H1 (cell line): Measurements from ENCODE around the gene BCL3. TPM values are rescaled to one million over a fixed set of nuclear protein-coding genes. Genes with fewer than 3 reads are reported as not detected.

Experiments
- CTCF ChIA-PET: fragments of 300-600 bp; sonication (Branson Sonifier 250); formaldehyde crosslinking; loops from one replicate; lab custom pipeline; 2021; ENCODE audit not compliant: partially characterized antibody; lab: Charles Lee
- POLR2A ChIA-PET: fragments of 300-600 bp; sonication (Branson Sonifier 250); formaldehyde crosslinking; loops from one replicate; lab custom pipeline; 2021; ENCODE audit warnings: inconsistent platforms; ENCODE audit not compliant: partially characterized antibody; lab: Charles Lee
- DNase-seq, 2 experiments: peaks; one replicate each; pipeline versions ENCODE4 v3.0.0 to v3.0.0-alpha.2; 2010 to 2022; ENCODE audit warnings: low spot score in 2 of 2, low read depth in 1 of 2, mixed read lengths in 1 of 2
- FAIRE-seq: peaks from 2 replicates; lab custom pipeline; 2011; peaks lifted over from hg19 to GRCh38; lab: Jason Lieb, UNC
- H2AFZ ChIP-seq: 2 replicates; pipeline ENCODE4 v1.8.1; 2012; ENCODE audit warnings: low read length, inconsistent platforms
- H2AK5ac ChIP-seq: 2 replicates; pipeline ENCODE4 v1.6.1; 2013; ENCODE audit warnings: low read depth, low read length
- H2BK120ac ChIP-seq: replicated peaks from 2 replicates; pipeline ENCODE3; 2013; ENCODE audit warnings: low read depth, low read length, inconsistent platforms
- H2BK12ac ChIP-seq: 2 replicates; pipeline ENCODE4 v1.6.1; 2013; ENCODE audit warnings: low read depth, low read length
- H2BK15ac ChIP-seq: 2 replicates; pipeline ENCODE4 v1.6.1; 2013; ENCODE audit warnings: low read length
- H2BK20ac ChIP-seq: 2 replicates; pipeline ENCODE4 v1.6.1; 2013; ENCODE audit warnings: low read length
- H2BK5ac ChIP-seq: 2 replicates; pipeline ENCODE4 v1.6.1; 2013; ENCODE audit warnings: low read depth, low read length
- H3K14ac ChIP-seq: 2 replicates; pipeline ENCODE4 v1.6.1; 2013; ENCODE audit warnings: inconsistent platforms; ENCODE audit not compliant: insufficient read length
- H3K18ac ChIP-seq: 2 replicates; pipeline ENCODE4 v1.6.1; 2013; ENCODE audit warnings: low read length; ENCODE audit errors: extremely low read depth
- H3K23ac ChIP-seq: 2 replicates; pipeline ENCODE4 v1.6.1; 2013; ENCODE audit warnings: inconsistent platforms; ENCODE audit not compliant: insufficient read length
- H3K23me2 ChIP-seq: 2 replicates; pipeline ENCODE4 v1.6.1; 2013; ENCODE audit warnings: low read depth, low read length
- H3K27ac ChIP-seq: 2 replicates; pipeline ENCODE4 v1.6.1; 2011; ENCODE audit warnings: low read depth, low read length, inconsistent platforms
- H3K27me3 ChIP-seq, 4 experiments: replicated peaks in 1 of 4; 1 replicate in 1 of 4; 2 replicates in 3 of 4; pipeline versions ENCODE4 v1.6.1 to v1.8.1; 2011 to 2013; ENCODE audit warnings: low read length in 3 of 4, mild to moderate bottlenecking in 3 of 4, inconsistent platforms in 2 of 4, mixed read lengths in 2 of 4, moderate library complexity in 1 of 4; ENCODE audit not compliant: control insufficient read depth in 3 of 4, insufficient read depth in 3 of 4; ENCODE audit errors: extremely low read depth in 1 of 4
- H3K36me3 ChIP-seq, 4 experiments: 2 replicates each; pipeline versions ENCODE4 v1.6.1 to v1.8.1; 2011 to 2013; ENCODE audit warnings: mild to moderate bottlenecking in 4 of 4, low read length in 3 of 4, moderate library complexity in 2 of 4, control low read depth in 1 of 4, inconsistent platforms in 1 of 4; ENCODE audit not compliant: insufficient read depth in 4 of 4, control insufficient read depth in 2 of 4
- H3K4ac ChIP-seq: replicated peaks from 2 replicates; pipeline ENCODE3; 2013; ENCODE audit warnings: low read length, low read depth, mixed read lengths, inconsistent platforms; ENCODE audit not compliant: insufficient read length
- H3K4me1 ChIP-seq, 4 experiments: replicated peaks in 1 of 4; 1 replicate in 1 of 4; 2 replicates in 3 of 4; pipeline versions ENCODE4 v1.6.1 to v1.8.1; 2011 to 2013; ENCODE audit warnings: low read length in 3 of 4, inconsistent platforms in 2 of 4, mixed read lengths in 1 of 4; ENCODE audit not compliant: insufficient read depth in 4 of 4, control insufficient read depth in 3 of 4
- H3K4me2 ChIP-seq, 2 experiments: 2 replicates each; pipeline versions ENCODE4 v1.6.1 to v1.8.1; 2011 to 2013; ENCODE audit warnings: low read depth in 2 of 2, low read length in 2 of 2, control low read depth in 1 of 2, inconsistent platforms in 1 of 2, mild to moderate bottlenecking in 1 of 2; ENCODE audit not compliant: insufficient read depth in 1 of 2
- H3K4me3 ChIP-seq, 4 experiments: fragments of 200-600, 300-600 bp in 1 of 4; sonication (generic), shearing (Covaris generic), sonication (Bioruptor Twin) in 1 of 4; 2 replicates each; pipeline versions ENCODE4 v1.5.1 to v1.8.1; 2011 to 2016; ENCODE audit warnings: low read length in 4 of 4, low read depth in 3 of 4, control low read depth in 2 of 4, inconsistent platforms in 2 of 4, mild to moderate bottlenecking in 2 of 4, mixed read lengths in 1 of 4, moderate library complexity in 1 of 4; ENCODE audit not compliant: insufficient read depth in 2 of 4; ENCODE audit errors: extremely low read depth in 1 of 4
- H3K56ac ChIP-seq: replicated peaks from 2 replicates; pipeline ENCODE3; 2013; ENCODE audit warnings: low read depth, mild to moderate bottlenecking, mixed read lengths, low read length, inconsistent platforms; ENCODE audit not compliant: insufficient read length
- H3K79me1 ChIP-seq: 2 replicates; pipeline ENCODE4 v1.6.1; 2013; ENCODE audit warnings: low read depth, low read length, control low read depth
- H3K79me2 ChIP-seq, 2 experiments: 2 replicates each; pipeline versions ENCODE4 v1.6.1 to v1.8.1; 2012 to 2013; ENCODE audit warnings: low read length in 2 of 2, mild to moderate bottlenecking in 2 of 2, inconsistent platforms in 1 of 2; ENCODE audit not compliant: insufficient read depth in 2 of 2, control insufficient read depth in 1 of 2
- H3K9ac ChIP-seq, 4 experiments: replicated peaks in 1 of 4; 1 replicate in 1 of 4; 2 replicates in 3 of 4; pipeline versions ENCODE4 v1.6.1 to v1.8.1; 2011 to 2013; ENCODE audit warnings: low read depth in 3 of 4, low read length in 3 of 4, control low read depth in 2 of 4, mild to moderate bottlenecking in 2 of 4, moderate library complexity in 2 of 4, inconsistent platforms in 1 of 4; ENCODE audit errors: extremely low read depth in 1 of 4
- H3K9me3 ChIP-seq, 2 experiments: 2 replicates each; pipeline versions ENCODE4 v1.6.1 to v1.8.1; 2012 to 2013; ENCODE audit warnings: mild to moderate bottlenecking in 2 of 2, moderate library complexity in 2 of 2, control low read depth in 1 of 2, inconsistent platforms in 1 of 2, low read depth in 1 of 2, low read length in 1 of 2, mixed read lengths in 1 of 2; ENCODE audit not compliant: insufficient read depth in 2 of 2
- H4K20me1 ChIP-seq, 2 experiments: replicated peaks in 1 of 2; 2 replicates each; pipeline versions ENCODE3 to v1.8.1; 2011 to 2013; ENCODE audit warnings: inconsistent platforms in 2 of 2, low read length in 2 of 2, mild to moderate bottlenecking in 1 of 2; ENCODE audit not compliant: insufficient read depth in 2 of 2, control insufficient read depth in 1 of 2
- H4K5ac ChIP-seq: 2 replicates; pipeline ENCODE4 v1.6.1; 2013; ENCODE audit warnings: low read length, low read depth, mixed read lengths, inconsistent platforms; ENCODE audit not compliant: insufficient read length
- H4K8ac ChIP-seq: 2 replicates; pipeline ENCODE4 v1.8.0; 2013; ENCODE audit warnings: mild to moderate bottlenecking, moderate library complexity, low read length, inconsistent platforms; ENCODE audit not compliant: insufficient read depth; ENCODE audit errors: extremely low read depth
- H4K91ac ChIP-seq: replicated peaks from 2 replicates; pipeline ENCODE3; 2013; ENCODE audit warnings: low read length, mixed read lengths, inconsistent platforms; ENCODE audit not compliant: insufficient read length
- ATF3 ChIP-seq: IDR thresholded peaks from 2 replicates; pipeline ENCODE4 v1.6.1; 2011; ENCODE audit warnings: low read depth, mild to moderate bottlenecking, low read length; ENCODE audit not compliant: insufficient read depth
- CEBPB ChIP-seq: IDR thresholded peaks from 2 replicates; pipeline ENCODE4 v1.6.1; 2012; ENCODE audit warnings: low read depth, low read length
- CHD1 ChIP-seq: IDR thresholded peaks from 2 replicates; pipeline ENCODE4 v1.6.1; 2012; ENCODE audit warnings: low read depth, low read length, improper control_type of control experiment
- HDAC2 ChIP-seq, 2 experiments: fragments of 300-600 bp in 1 of 2; sonication (generic) in 1 of 2; IDR thresholded peaks; 2 replicates each; pipeline ENCODE4 v1.6.1; 2011 to 2012; ENCODE audit warnings: low read depth in 2 of 2, low read length in 2 of 2, mild to moderate bottlenecking in 2 of 2, moderate library complexity in 2 of 2, borderline replicate concordance in 1 of 2, inconsistent platforms in 1 of 2
- NANOG ChIP-seq: IDR thresholded peaks from 2 replicates; pipeline ENCODE4 v1.6.1; 2011; ENCODE audit warnings: low read length, low read depth, mild to moderate bottlenecking, inconsistent platforms; ENCODE audit not compliant: insufficient read depth, poor library complexity, severe bottlenecking
- RBBP5 ChIP-seq: IDR thresholded peaks from 2 replicates; pipeline ENCODE4 v1.7.1; 2012; ENCODE audit warnings: low read depth, mild to moderate bottlenecking, inconsistent platforms, low read length, moderate library complexity, borderline replicate concordance
- RXRA ChIP-seq: IDR thresholded peaks from 2 replicates; pipeline ENCODE4 v1.6.1; 2011; ENCODE audit warnings: low read depth, mild to moderate bottlenecking, low read length, moderate library complexity; ENCODE audit not compliant: insufficient read depth
- SAP30 ChIP-seq: fragments of 300-600 bp; sonication (generic); IDR thresholded peaks from 2 replicates; pipeline ENCODE4 v1.7.1; 2012; ENCODE audit warnings: low read length, moderate library complexity, mild to moderate bottlenecking, inconsistent platforms; ENCODE audit not compliant: insufficient read depth, insufficient replicate concordance
- SIN3A ChIP-seq, 2 experiments: IDR thresholded peaks in 1 of 2; conservative IDR thresholded peaks in 1 of 2; 2 replicates each; pipeline ENCODE4 v1.6.1; 2011 to 2012; ENCODE audit warnings: low read length in 2 of 2, improper control_type of control experiment in 1 of 2, low read depth in 1 of 2, mild to moderate bottlenecking in 1 of 2
- SP1 ChIP-seq: IDR thresholded peaks from 2 replicates; pipeline ENCODE4 v1.6.1; 2011; ENCODE audit warnings: low read depth, low read length
- WGBS, 2 experiments: shearing (Covaris generic) in 1 of 2; methylation state at CpG; one replicate each; pipeline versions ENCODE4 v1.1.6 to v1.1.7; 2013 to 2015; ENCODE audit warnings: low lambda C conversion rate in 2 of 2, mixed read lengths in 2 of 2, inconsistent platforms in 1 of 2, low coverage in 1 of 2, missing lambda C conversion rate in 1 of 2; ENCODE audit not compliant: insufficient replicate concordance in 2 of 2, insufficient coverage in 1 of 2, insufficient read length in 1 of 2; ENCODE audit errors: extremely low coverage in 1 of 2, missing lambda C conversion rate in 1 of 2; 5-methylcytosine and 5-hydroxymethylcytosine counted together
- polyA plus RNA-seq, 7 experiments: library from polyadenylated mRNA; depleted of rRNA in 3 of 7; stranded (reverse) in 5 of 7; unstranded in 2 of 7; fragments of >200 nt in 5 of 7; fragments of 200-250 nt in 2 of 7; gene quantifications; 1 replicate in 5 of 7; 2 replicates in 1 of 7; 4 replicates in 1 of 7; pipeline versions ENCODE4 v1.2.1 to v1.2.3, GENCODE V29; 2011 to 2013; ENCODE audit warnings: missing spikeins in 2 of 7, mixed read lengths in 2 of 7
- total RNA-seq: library from RNA; stranded (reverse); fragmentation: NEBNext Ultra II Directional; extraction: Animal tissue kit (Norgen Biotek cat#: 25700); gene quantifications from 2 replicates; pipeline ENCODE4 v1.2.1, GENCODE V29; 2021

Gene BCL3
- total and polyA plus RNA-seq, 2 of the 8 experiments (the other 6 are each of a cell fraction or from before 2014, with no cell fraction given): 0.88 to 2.4 TPM

GRCh38 chr19:44747739-44748425 is 626 bp upstream of the BCL3 start:
- Histone ChIP-seq H2BK120ac (no peak overlapping the region), H2AFZ (no peak overlapping the region), H3K4me3 (peak overlapping the region; percentile 43 to 65 (median 52)), H3K36me3 (no peaks in the 10 kb centered on the region), H3K4me2 (peak overlapping the region; percentile 96), H3K18ac (peak overlapping the region; percentile 85; the same call in 1 of the 2 replicates), H2BK12ac (no peak overlapping the region), H3K4ac (peak overlapping the region; percentile 15), H3K27me3 (peaks cover 22 to 68% (median 51%) of the 10 kb centered on the region in 4 experiments), H3K79me2 (no peaks in the 10 kb centered on the region), H3K9me3 (no peaks in the 10 kb centered on the region), H3K4me1 (peaks cover 0 to 7% (median 4%) of the 10 kb centered on the region in 4 experiments; a peak in 4 of 7 replicates), H3K79me1 (no peaks in the 10 kb centered on the region), H2BK20ac (no peak overlapping the region), H3K23ac (no peak overlapping the region), H2BK15ac (no peak overlapping the region), H3K27ac (no peak overlapping the region), H3K56ac (no peak overlapping the region), H4K5ac (no peak overlapping the region), H3K9ac (no peak overlapping the region), H4K8ac (no peak overlapping the region), H2BK5ac (no peak overlapping the region), H2AK5ac (no peak overlapping the region), H4K91ac (no peak overlapping the region), H3K23me2 (peaks cover 12% of the 10 kb centered on the region), H4K20me1 (no peaks in the 10 kb centered on the region), H3K14ac (no peak overlapping the region)
- CTCF ChIA-PET: no interaction called here
- DNase-seq (peak in 1 of 2 experiments; percentile 59), FAIRE-seq (no peak)
- POLR2A ChIA-PET: no interaction called here
- 1% methylated on average over 10 of the region's 26 CpGs; no CpG with 5 or more reads in 1 of the 2 experiments for WGBS, 2 experiments
- TF ChIP-seq HDAC2 (IDR thresholded peaks at IDR 0.05; ENCODE audit: borderline replicate concordance in 1 of 2, low read depth in 2 of 2, low read length in 2 of 2) (0 out of 4 replicates have a peak, but pooled peaks of 1 of the 2 experiments have one; percentile 64), RBBP5 (no peak; the same call in 1 of the 2 replicates), SP1 (no peak), NANOG (no peak), CHD1 (no peak), SIN3A (conservative IDR thresholded peaks at IDR 0.05 in 1 of 2, IDR thresholded peaks at IDR 0.05 in 1 of 2; ENCODE audit: low read depth in 1 of 2, low read length in 2 of 2) (peak in 1 of 2 experiments; percentile 12; a peak in 1 of 4 replicates), ATF3 (no peak), CEBPB (peak; percentile 11; the same call in 1 of the 2 replicates), SAP30 (no peak), RXRA (no peak)
